NOMO-1 treated with dmso at 0.1 percent for 144 hours (cell line): Measurements from ENCODE around the gene POLDIP3.

Experiments
- DNase-seq: peaks from one replicate; lab custom pipeline; 2025; ENCODE audit not compliant: unreplicated experiment; lab: John Stamatoyannopoulos, UW

The POLDIP3 gene

DNA sequence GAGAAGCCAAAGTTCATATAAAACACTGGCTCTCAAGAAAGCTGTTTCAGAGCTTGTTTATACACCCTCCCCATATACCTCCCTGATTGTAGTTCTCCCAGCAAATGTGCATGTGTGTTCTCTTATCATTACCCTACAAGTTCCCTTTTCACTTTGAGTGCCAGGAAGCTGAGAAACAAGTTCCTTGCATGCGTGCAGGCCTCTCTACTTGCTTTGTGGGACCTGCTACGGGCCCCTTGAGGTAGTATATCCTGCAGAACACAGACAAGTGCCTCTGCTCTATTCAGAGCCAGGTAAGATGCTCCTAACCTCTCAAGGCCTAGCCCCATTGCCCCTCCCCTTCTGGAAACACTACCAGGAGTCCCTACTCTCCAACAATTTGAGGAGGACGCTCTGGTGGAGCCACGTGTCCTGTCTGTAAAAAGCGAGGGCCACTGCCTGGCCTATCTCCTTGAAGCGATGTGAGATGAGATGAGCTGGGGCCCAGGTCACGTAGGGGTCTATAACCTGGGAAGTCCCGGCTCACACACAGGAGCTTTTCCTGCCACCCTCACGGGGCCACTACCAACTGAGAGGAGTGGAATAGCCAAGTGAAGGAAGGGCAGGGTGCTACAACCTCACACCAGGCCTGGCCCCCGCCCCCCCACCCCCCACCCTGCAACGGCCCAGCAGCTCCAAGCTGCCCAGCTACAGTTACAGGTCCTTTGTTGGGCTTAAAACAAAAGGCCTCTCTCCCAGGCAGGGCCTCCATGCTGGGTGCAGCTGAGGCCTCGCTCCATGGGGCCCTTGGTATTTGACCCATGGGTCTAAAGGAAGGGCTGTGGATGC is 28.3 kb upstream of the POLDIP3 start:
- DNase-seq, result no peak

DNA sequence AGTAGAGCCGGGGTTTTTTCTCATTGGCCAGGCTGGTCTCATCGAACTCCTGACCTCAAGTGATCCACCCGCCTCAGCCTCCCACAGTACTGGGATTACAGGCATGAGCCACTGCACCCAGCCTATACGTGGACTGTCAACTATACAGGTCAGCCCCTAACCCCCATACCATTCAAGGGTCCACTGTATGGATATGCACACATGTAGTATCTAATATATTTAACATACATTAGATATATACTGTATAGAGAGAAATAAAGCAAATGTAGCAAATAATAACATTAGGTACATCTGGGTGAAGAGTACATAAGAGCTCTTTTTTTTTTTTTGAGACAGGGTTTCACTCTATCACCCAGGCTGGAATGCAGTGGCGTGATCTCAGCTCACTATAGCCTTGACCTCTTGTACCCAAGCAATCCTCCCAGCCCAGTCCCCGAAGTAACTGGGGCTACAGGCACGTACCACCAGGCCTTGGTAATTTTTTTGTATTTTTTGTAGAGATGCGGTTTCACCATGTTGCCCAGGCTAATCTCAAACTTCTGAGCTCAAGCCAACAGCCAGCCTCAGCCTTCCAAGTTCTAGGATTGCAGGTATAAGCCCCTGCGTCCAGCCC is 27.2 kb upstream of the POLDIP3 start:
- no peak for DNase-seq

DNA sequence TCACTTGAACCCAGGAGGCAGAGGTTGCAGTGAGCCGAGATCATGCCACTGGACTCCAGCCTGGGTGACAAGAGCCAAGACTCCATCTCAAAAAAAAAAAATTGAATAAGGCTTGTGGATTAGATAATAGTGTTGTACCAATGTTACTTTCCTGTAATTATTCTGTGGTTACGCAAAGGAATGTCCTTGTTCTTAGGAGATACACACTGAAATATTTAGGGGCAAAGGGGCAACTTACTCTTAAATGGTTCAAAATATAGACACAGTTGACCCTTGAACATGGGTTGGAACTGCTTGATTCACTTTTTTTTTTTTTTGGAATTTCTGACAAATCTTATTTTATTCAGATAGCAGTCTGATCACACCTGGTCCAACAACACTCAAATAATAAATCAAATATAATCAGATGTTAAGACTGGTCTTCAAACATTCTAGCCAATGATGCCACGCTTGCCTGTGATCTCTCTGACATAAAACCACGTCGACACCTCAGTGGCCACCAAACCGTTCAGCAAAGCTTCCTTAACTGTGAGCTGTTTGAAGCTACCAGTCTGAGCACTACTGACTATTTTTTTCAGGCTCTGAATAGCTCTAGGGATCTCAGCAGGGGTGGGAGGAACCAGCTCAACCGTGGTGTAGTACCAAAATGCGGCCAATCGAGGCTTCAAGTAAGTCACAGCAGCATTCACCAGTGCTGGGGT is 25.0 kb upstream of the POLDIP3 start:
- no peak for DNase-seq

DNA sequence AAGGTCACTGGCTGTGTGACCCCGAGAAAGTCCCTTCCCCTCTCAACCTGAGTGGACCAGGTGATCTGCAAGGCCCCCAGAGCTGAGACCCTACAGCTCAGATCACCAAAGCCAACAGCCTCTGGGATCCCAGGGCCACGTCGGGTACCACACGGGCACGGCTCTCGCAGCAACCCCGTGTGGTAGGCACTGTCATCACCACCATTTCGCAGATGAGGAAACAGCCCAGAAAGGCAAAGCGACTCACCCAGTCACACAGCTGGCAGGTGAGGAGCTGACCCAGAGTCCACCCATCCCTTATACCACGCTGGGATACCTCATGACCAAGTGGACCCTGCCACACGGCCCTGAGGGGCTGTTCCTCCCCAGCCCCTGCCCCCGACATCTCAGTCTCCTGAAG is 22.9 kb upstream of the POLDIP3 start:
- no peak for DNase-seq

DNA sequence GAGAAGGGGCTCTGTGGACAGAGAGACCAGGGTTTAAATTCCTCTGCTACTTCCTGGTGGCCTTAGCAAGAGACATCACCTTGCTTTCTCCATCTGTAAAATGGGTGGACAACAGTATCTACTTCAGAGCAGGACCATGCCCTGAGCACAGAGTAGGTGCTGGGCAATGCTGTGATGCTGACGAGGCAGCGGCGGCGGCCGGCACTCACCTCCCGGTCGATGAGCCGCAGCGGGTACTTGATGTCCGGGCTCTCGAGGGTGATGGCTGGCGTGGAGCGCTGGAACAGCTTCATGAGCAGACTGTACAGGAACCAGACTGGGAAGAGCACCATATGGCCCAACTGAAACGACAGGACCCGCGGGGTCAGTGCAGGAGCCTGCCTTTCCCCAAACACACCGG is 21.8 kb upstream of the POLDIP3 start:
- no peak for DNase-seq

DNA sequence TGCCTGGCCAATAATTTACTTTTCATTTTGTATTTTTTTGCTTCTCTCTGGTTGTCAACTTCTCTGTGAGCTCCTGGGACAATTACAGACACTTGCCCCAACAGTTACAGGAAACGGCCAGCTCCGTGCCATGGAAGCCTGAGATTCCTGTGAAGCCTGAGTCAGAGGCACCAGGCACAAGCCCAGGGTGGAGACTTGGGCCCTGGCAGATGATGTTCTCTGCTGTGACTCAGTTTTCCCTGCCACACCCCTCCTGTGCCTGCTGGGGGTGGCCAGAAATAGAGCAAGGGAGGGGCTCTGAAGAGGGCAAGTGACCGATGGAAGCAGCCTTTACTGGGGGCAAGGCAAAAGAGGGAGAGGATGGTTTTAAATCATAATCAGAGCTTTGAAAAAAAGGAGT is 20.8 kb upstream of the POLDIP3 start:
- no peak for DNase-seq

DNA sequence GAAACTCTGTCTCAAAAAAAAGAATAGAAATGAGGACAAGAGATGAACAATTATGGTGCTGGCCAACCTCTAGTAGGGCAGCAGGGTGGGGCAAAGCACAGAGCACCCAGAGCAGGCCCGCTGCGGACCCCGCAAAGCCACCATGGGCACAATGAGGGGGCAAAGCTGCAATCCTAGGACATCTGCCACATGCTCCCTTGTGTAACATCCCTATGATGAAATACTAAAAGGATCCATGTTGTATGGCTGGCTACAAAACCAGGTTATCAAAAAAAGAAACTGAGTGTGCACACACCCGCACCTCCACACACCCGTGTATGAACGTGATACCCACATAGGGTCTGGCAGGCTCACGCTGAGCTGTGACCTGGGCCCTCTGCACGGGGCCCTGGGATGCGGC is 18.3 kb upstream of the POLDIP3 start:
- no peak for DNase-seq

DNA sequence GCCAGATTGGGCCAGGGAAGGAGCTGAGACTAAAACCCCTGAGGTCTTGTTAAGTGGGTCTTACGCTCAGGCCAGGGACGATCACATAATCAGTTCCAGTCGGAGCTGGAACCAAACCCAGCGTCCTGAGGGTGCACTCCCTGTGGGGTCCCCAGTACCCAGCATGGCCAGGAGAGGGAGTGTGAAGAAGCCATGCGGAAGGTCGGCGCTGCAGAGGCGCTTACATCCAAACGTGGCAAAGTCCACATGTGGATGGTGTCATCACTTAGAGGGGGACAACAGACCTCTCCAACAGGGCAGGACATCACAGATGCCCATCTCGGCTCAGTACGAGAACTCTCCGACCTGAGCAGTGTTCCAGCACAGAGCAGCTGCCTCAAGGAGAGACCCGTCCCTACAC is 17.4 kb upstream of the POLDIP3 start:
- DNase-seq, result no peak

DNA sequence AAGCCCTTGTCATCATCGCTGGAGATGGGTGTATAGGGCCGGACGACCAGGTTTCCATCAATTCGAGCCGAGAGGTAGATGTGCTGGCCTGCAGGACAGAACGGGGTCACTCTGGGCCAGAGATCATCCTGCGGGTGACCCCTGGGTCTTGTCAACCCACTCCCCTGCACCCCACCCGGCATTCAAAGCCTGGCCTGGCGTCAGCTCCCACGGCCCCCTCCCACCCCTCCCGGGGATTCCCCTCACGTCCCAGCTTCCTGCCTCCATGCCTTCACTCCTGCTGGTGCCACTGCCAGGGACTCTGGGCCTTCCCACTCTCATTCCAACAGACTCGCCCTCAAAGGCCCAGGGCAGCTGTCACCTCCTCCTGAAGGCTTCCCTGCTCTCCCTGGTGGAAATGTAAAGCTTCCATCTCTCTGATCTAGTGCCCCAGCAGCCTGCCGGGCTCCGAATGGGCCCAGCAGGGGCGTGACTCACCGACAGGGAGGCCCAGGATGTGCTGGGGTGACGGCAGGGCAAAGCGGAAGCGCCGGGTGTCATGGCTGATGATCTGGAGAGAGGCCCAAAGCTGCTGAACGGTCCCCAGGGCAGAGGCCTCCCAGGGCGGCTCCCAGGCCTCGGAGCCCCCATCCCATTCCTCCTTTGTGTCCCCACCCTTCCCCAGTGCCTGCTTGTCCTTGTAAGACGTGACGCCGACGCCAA is 16.4 kb upstream of the POLDIP3 start:
- no peak for DNase-seq

DNA sequence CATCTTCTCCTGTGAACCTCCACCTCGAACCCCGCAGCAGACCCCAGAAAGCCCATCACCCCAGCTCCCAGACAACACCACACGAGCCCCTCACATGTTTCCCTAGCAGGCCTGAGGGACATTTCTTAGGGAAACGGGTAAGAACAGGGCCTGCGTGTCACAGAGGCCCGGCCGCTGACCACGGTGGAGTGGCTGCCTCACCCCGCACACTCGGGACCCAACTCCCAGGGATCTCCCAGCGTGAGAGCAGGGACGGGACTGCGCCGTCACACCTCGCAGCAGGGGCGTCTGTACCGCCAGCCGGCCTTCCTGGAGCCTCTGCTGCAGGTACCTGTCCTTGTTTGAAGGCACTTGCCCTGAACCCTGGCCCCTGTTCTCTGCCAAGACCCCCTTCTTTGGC is 15.5 kb upstream of the POLDIP3 start:
- no peak for DNase-seq

DNA sequence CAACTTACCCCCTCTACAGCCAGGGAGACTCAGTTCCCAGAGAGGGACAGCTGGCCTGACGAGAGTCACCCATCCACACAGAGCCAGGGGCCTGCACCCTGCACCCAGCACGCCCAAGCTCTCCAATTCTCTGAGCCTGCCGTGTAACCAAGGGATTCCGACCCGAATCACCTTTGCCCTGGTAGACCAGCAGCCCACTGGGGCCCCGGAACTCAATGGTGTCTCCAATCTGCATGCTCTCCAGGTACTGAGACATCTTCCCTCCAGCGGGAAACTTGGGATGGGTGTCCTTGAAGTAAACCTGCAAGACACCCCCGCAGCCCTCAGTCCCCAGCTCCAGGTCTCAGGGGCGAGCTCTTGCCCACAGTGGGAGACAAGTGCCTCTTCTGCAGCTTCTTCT is 13.3 kb upstream of the POLDIP3 start:
- no peak for DNase-seq

DNA sequence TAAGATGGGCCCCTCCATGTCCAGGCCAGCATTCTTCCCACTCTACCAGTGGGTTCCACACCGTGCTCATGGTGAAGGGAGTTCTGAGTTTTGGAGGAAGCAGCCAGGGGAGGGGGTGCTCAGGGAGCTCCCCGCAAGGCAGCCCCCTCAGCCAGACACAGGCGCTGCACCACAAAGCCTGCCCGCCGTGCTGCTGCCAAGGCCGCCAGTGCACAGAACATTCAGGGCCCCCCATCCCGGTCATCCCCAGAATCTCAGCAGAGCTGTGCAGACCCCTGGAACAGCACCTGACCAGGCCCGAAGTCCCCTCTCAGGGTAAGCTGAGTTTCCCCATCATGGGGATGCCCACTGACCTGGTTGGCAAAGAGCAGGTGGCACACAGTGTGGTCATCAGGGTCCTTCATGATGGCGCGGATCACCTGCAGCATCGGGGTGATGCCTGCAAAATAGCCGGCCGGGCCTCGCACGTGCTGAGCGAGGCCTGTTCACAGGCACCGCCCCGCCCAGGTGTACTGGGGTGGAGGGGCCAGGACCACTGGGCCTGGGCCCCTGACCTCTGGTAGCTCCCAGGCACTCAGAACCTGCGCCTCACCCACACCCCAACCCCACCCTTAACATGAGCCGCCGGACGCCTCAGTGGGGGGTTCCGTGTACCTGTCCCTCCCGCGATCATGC is 12.4 kb upstream of the POLDIP3 start:
- no peak for DNase-seq

DNA sequence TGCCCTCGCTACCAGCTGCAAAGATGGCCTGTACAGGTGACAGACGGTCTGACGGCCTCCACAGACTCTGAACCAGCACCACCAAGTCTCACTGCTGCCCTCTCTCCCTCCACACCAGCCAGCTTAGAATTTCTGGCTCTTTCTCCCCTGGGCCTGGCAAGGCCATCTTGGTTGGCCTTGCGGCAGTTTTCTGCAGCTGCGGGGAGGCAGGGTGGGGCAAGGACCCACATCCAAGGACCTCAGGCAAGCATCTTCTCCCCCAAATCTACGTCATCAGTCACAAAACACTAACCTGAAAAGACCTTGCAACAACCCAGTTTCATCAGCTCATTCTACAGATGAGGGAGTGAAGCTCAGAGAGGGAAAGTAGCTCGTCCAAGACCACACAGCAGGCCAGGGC is 11.7 kb upstream of the POLDIP3 start:
- DNase-seq, result no peak

DNA sequence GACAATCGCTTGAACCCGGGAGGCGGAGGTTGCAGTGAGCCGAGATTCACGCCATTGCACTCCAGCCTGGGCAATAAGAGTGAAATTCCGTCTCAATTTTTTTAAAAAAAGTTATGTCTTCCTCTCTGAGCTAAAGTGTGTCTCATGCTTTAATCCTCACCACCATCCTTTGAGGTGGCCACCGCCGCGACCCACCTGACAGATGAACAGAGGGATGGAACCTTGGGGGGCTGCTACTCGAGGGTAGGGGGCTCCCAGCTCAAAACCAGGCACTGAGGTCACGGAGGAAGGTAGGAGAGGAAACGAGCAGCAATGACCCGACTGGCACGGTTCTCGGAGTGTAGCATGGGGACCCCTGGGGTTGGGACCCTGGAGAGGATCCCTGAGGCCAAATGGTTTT is 10.7 kb upstream of the POLDIP3 start:
- DNase-seq, result no peak

DNA sequence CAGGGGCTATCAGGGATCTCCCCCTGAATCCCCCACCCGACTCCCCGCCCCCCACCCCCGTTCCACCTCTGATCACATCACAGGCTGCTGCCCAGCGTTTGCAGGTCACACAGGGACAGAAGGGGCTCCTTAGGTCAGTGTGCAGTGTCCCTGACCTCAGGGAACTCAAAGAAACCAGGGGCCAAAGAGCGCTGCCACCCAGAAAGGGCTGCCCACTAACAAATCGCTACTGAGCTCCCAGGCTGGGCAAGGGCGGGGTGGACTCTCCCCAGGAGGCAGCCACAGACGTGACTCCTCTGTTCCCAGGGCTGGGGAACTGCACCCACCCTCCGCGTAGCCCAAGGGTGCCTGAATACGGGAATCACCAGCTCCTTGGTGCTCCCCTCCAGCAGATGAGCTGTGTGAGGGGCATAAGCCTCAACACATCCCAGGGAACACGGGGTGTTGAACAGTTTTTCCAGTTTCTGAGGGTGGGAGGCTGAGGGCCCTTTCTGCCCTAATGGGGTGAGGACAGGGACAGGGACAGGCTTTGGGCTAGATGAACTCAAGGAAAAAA is 9.9 kb upstream of the POLDIP3 start:
- no peak for DNase-seq

DNA sequence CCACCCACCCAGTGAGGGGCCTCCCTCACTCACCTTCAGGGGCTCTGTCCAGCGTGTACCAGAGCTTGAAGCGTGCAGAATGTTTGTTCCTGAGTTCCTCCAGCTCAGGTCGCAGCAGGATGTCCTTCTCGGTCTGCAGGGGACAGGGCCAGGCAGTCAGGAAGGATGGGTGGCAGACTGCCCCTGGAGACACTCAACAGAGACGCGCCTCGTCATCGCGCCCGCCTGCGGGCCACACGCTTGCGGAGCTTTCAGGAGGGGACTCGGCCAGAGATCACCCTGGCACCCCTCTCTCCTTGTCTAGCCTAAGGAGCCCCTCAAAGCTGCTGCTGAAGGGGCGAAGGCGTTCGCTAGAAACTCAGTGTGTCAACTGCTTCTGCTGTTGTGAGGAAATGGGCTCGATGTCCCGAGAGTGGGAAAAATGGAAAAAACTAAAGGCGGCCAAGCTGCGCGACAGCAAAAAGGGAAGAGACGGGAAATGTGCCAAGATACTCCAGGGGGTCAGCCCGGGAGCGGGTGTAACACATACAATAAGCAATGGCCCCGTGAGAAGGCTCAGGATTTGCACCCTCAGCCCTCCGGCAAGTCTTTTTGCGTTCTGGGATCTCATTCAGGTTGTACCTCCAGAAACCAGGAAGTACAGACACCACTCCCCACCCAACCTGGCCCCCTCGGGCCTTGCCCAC is 9.2 kb upstream of the POLDIP3 start:
- no peak for DNase-seq

DNA sequence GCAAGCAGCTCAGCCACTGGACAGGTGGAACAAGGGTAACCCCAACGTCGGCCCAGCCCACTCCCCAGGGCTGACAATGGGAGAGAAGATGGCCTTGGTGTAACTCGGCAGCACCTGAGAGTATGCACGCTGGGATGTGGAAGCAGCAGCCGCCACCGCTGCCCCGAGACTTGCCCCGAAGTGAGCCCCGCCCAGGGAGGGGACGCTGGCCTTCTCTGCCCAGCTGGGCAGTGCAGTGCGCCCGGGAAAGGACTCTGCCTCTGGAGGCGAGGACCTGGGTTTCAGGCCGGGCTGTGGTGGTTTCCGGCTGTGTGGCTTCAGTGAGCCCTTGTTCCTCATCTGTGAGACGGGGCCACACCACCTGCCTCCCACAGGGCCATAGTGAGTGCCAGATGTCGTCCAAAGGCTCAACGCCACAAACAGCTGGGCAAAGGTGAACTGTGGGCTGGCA is 8.6 kb upstream of the POLDIP3 start:
- DNase-seq, result peak; percentile 75

DNA sequence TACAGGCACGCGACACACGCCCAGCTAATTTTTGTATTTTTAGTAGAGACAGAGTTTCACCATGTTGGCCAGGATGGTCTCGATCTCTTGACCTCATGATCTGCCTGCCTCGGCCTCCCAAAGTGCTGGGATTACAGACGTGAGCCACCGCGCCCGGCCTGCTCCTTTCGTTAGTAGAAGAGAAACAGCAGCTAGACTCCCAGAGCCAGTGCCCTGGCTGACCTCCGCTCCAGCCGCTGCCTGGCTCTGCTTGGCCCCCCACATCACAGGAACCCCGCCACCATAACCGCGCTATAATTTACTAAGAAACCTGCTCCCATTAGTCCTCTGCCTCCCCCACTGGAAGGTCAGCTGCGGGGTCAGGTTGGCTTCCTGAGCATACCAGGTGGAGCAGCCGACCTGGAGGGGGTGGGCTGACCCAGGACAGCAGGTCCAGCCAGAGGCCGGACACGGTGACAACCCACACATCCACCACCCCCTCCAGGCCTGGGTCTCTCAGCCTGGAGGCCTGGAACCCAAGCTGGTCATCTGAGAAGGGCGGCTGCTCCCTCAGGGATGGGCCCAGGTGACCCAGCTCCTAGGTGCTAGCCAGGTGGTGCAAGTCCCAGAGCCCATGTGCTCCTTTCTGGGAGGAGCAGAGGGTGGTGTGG is 7.5 kb upstream of the POLDIP3 start:
- no peak for DNase-seq

DNA sequence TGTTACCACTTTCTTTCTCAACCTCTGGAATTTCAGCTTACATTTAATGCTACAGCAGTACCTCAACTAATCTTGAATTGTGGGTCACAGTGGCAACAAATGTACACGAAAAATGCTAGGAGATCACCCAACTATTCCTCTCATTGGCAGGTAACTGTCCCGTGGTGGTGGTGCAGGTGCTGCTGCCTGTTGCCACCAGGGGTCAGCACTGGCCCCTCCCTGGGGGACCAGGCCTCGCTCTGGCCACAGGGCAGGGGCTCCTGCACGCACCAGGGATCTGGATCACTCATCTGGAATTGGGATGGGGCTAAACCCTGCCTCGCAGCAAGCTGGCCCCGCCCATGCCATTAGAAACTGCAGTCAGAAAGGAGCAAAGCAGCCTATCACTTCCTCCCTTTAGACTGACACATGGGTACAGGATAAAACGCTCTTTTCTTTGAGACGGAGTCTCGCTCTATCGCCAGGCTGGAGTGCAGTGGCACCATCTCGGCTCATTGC is 6.9 kb upstream of the POLDIP3 start:
- DNase-seq, result no peak
